Stimulated activated CD4-positive, alpha-beta T cell treated with anti-CD3 and anti-CD28 coated beads, Interleukin-4, amount 100 ng/mL, for 4 hours (primary cell): ENCODE results near the gene FBN3.
"Not testable (repeated sequence)": the region's sequence is repeated elsewhere in the genome, so short reads cannot be mapped to it uniquely, and the experiment has no call there.

Experiments
- DNase-seq, 2 experiments: peaks; one replicate each; pipeline ENCODE4 v3.0.0-alpha.2; 2020

FBN3 gene

DNA sequence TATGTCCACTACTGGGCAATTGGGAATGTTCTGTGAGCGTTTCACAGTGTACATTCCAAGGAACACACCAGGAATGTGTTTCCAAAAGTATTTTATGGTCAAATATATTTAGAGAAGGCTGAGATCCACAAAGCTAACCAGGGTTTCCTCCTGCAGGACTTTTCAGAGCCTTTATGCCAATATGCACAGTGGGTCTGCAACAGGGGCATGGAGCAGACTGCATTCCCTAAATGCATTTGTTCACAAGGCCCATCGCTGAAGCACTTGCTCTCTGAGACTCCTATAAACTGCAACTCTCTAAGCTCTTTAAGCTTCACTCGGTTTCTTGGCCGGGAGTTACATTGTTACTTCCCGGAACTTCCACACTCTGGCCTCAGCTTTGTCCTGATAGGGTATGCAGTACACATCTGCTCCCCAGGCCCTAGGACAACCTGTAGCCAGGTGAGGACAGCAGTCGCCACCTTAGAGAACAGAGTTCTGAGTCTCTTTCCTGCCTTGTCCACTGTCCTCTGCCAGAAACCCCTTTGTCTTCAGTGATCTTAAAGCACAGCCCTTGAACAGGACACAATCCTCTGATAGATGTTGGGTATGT is 33.5 kb downstream of the FBN3 start:
- DNase-seq: no peak

DNA sequence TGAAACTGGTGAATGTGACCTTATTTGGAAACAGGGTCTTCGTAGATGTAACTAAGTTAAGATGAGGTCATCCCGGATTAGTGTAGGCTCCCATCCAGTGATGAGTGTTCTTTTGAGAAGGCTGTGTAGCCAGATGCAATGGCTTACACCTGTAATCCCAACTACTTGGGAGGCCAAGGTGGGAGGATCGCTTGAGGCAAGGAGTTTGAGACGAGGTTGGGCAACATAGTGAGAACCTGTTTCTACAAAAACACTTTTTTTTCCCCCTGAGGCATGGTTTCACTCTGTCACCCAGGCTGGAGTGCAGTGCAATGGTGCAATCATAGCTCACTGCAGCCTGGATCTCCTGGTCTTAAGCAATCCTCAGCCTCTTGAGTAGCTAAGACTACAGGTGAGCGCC is 36.4 kb downstream of the FBN3 start:
- no peak for DNase-seq

DNA sequence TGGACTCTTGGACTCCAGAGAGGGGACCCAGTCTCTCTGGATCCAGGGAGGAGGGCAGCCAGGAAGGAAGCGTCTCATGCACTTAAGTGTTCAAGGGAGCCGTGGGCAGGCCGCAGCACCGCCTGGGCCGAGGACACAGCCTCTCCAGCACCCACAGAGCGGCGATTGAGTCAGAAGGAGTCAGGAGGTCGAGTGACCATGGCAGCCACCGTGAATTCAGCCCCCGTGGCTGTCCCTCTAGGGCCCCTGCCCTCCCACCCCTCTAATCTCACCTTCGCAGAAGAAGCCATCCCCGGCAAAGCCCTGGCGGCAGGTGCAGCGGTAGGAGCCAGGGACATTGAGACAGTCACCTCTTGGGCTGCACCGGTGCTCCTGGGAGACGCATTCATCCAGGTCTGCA is 38.0 kb downstream of the FBN3 start:
- DNase-seq: no peak

DNA sequence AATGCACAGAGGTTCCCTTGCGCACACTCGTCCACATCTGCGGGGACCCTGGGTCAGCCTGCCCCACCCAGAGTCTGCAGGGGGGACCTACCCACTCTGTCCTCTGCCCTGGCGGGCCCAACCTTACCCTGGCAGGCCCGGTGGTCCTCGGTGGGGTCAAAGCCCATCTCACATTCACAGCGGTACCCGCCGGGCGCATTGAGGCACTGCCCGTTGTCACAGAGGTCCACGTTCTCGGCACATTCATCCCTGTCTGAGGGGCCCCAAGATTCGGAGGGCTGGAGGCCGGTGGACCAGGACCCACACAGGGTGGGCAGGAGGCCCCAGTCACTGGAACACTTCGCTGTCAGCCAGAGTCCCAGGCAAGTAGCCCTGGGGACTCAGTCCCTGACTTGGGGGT is 38.5 kb downstream of the FBN3 start:
- DNase-seq: no peak

DNA sequence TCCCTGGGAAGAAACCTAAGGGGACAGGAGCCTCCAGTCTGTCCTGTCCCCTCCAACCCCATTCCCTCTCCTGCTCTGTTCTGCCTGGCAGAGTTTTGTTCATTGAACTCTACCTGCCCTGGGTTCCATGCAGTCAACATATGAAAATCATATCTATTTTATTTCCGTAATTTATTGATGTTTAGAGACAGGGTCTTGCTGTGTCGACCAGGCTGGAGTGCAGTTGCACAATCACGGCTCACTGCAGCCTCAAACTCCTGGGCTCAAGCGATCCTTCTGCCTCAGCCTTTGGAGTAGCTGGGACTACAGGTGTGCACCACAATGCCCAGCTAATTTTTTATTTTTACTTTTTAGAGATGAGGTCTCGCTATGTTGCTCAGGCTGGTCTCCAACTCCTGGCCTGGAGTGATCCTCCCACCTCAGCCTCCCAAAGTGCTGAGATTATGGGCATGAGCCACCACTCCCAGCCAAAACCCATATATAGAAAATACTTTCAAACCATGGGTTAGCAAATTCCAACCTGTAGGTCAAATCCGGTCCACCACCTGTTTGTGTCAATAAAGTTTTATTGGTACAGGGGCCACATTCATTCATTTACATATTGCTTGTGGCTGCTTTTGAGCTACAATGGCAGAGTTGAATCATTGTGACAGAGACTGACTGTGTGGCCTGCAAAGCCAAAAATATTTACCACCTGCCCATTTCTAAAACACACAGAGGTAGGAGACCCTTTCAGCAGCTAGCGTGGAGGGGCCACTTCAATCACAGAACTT is 39.3 kb downstream of the FBN3 start:
- DNase-seq: no peak

- DNase-seq: no peak
These were observed 39.9 kb downstream of the FBN3 start for GRCh38 chr19:8109455-8109854.

GRCh38 chr19:8108560-8109445 is 40.6 kb downstream of the FBN3 start:
- DNase-seq: no peak

- no peak for DNase-seq
These were observed 42.0 kb downstream of the FBN3 start for GRCh38 chr19:8107301-8107903.

GRCh38 chr19:8105471-8105870 is 43.9 kb downstream of the FBN3 start:
- DNase-seq: no peak

- not testable (repeated sequence) for DNase-seq
These were observed 47.5 kb downstream of the FBN3 start for GRCh38 chr19:8101910-8102309.

- no peak for DNase-seq
These were observed 48.1 kb downstream of the FBN3 start for GRCh38 chr19:8101311-8101710.

GRCh38 chr19:8097681-8098567 is 51.5 kb downstream of the FBN3 start:
- no peak for DNase-seq

- no peak for DNase-seq
These were observed 52.2 kb downstream of the FBN3 start for GRCh38 chr19:8097198-8097597.

- no peak for DNase-seq
These were observed 53.3 kb downstream of the FBN3 start for GRCh38 chr19:8096071-8096470.

DNA sequence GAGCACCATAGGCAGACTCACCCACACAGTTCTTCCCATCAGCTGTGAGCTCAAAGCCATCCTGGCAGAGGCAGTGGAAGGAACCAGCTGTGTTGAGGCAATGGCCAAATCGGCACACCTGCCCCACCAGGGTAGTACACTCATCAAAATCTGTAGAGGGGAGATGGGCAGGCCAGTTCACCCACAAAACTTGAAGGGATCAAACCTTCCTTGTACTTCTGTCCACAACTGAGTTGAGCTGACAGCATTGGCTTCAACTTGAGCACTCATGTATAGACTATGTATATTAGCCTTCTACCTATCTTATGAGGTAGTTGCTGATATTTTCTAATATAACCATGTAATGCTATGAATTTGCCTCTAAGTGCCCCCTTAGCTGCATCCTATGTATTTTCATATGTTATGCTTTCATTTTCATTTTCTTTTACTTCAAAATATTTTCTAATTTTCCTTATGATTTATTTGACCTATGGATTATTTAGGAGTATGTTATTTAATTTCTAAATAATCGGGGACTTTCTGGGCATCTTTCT is 54.0 kb downstream of the FBN3 start:
- DNase-seq: no peak

DNA sequence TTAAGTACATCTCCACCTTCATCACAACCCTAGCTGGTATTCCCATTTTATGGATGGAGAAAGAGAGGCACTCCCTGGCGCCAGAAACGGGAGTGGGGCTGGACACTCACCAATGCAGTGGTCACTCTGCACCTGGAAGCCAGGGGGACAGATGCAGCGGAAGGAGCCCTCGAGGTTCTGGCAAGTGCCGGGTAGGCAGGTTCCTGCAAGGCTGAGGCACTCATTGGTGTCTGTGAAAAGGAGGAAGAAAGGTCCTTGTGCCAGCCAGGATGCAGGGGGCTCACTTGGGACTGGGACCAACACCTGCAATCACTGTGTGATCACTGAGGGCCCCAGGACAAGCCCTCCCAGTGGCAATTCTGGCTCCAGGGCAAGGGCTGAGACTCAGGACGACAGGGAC is 55.1 kb downstream of the FBN3 start:
- no peak for DNase-seq

- no peak for DNase-seq
These were observed 55.7 kb downstream of the FBN3 start for GRCh38 chr19:8093740-8094139.

GRCh38 chr19:8090950-8091349 is 58.4 kb downstream of the FBN3 start:
- DNase-seq: no peak

DNA sequence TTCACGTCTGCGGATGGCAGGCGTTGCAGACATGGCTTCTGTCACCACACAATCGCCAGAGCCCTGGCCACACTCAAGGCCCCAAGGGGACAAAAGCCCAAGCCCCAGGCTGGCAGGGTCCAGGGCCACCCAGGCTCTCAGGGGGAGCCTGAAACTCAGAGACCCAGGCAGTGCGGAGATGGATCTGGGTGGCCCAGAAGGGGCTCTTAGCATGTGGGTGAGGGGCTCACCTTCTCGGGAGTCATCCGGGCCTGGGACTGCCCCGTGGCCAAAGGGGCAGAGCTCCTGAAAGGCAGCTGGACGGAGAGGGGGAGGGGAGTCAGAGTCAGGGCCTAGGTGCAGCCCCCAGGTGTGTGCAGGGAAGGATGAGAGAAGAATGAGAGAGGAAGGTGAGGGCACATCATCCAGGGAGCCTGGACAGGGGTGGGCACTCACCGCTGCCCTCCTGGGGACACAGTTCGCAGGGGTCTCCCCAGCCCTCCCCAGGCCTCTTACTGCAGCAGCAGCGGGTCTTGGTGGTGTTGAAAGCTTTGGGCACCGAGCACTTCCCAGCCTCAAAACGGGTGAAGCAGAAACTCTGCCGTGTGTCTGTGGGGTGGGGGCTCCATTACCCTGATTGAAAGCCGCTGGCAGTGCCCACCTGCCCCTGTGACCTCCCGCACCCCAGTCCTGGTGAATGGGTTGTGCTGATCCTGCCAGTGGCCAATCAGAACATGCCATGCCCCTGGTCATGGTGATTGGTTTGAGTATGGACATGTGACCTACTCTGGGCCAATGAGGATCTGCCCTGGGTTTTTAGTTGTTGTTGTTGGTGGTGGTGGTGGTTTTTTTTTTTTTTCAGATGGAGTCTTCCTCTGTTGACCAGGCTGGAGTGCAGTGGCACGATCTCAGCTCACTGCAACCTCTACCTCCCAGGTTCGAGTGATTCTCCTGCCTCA is 59.5 kb downstream of the FBN3 start:
- no peak for DNase-seq

DNA sequence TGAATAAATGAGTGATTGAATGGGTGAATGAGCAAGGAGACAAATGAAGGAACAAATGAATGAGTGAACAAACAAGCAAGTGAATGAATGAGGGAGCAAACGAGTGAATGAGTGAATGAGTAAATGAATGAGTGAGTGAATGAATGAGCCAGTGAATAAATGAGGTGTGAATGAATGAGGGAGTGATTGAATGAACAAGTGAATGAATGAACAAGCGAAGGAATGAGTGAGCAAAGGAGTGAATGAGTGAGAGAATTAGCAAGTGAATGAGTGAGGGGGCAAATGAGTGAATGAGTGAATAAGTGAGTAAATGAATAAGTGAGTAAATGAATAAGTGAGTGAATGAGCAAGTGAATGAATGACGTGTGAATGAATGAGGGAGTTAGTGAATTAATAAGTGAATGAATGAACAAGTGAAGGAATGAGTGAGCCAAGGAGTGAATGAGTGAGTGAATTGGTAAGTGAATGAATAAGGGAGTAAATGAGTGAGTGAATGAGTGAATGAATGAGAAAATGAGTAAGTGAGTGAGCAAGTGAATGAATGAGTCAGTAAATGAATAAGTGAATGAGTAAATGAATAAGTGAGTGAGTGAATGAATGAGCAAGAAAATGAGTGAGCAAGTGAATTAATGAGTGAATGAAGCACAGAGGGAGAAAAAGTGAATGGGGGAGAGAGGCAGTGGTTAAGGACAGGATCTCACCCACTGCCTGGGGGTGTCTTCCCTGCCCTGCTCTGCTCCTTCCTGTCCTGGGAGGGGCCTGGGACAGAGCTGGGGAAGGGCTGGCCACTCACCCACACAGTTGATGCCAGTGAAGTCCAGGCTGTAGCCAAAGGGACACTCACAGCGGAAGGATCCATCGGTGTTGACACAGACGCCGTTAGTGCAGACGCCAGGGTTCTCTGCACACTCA is 60.4 kb downstream of the FBN3 start:
- no peak for DNase-seq
